Measurements from ENCODE around the gene PFKM.

DNA sequence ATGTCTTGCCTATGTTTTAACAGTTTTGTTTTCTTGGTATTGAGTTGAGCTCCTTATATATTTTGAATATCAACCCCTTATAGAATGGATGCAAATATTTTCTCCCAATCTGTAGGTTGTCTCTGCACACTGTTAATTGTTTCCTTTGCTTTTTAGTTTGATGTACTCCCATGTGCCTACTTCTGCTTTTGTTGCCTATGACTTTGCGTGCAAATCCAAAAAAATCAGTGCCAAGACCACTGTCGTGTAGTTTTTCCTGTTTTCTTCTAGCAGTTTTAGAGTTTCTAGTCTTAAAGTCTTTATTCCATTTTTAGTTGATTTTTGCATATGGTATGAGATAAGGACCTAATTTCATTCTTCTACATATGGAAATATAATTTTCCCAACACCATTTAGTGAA, 42.1 kb upstream of the PFKM start:
- TF ChIP-seq, protein P1, sequence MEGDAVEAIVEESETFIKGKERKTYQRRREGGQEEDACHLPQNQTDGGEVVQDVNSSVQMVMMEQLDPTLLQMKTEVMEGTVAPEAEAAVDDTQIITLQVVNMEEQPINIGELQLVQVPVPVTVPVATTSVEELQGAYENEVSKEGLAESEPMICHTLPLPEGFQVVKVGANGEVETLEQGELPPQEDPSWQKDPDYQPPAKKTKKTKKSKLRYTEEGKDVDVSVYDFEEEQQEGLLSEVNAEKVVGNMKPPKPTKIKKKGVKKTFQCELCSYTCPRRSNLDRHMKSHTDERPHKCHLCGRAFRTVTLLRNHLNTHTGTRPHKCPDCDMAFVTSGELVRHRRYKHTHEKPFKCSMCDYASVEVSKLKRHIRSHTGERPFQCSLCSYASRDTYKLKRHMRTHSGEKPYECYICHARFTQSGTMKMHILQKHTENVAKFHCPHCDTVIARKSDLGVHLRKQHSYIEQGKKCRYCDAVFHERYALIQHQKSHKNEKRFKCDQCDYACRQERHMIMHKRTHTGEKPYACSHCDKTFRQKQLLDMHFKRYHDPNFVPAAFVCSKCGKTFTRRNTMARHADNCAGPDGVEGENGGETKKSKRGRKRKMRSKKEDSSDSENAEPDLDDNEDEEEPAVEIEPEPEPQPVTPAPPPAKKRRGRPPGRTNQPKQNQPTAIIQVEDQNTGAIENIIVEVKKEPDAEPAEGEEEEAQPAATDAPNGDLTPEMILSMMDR (IDR thresholded peaks at IDR 0.05), result no peak
- TF ChIP-seq POLR2A (IDR thresholded peaks at IDR 0.05), result no peak

Data from ovary (tissue), 3 donors.